GM12892 (cell line): ENCODE results near the gene LDLRAD4.

Source experiments
- DNase-seq: peaks from one replicate; pipeline ENCODE4 v3.0.0; 2011; ENCODE audit not compliant: insufficient read length
- FAIRE-seq: peaks from 2 replicates; lab custom pipeline; 2011; peaks lifted over from hg19 to GRCh38; lab: Jason Lieb, UNC
- POLR2A ChIP-seq: IDR thresholded peaks from 2 replicates; pipeline ENCODE4 v1.6.1; 2011; ENCODE audit warnings: low read depth, low read length, control low read depth
- POLR2AphosphoS5 ChIP-seq: IDR thresholded peaks from 2 replicates; pipeline ENCODE4 v1.6.1; 2011; ENCODE audit warnings: low read depth, low read length, control low read depth
- TAF1 ChIP-seq: IDR thresholded peaks from 2 replicates; pipeline ENCODE4 v1.6.1; 2011; ENCODE audit warnings: low read depth, mild to moderate bottlenecking, control low read depth, low read length, borderline replicate concordance

The LDLRAD4 gene

DNA sequence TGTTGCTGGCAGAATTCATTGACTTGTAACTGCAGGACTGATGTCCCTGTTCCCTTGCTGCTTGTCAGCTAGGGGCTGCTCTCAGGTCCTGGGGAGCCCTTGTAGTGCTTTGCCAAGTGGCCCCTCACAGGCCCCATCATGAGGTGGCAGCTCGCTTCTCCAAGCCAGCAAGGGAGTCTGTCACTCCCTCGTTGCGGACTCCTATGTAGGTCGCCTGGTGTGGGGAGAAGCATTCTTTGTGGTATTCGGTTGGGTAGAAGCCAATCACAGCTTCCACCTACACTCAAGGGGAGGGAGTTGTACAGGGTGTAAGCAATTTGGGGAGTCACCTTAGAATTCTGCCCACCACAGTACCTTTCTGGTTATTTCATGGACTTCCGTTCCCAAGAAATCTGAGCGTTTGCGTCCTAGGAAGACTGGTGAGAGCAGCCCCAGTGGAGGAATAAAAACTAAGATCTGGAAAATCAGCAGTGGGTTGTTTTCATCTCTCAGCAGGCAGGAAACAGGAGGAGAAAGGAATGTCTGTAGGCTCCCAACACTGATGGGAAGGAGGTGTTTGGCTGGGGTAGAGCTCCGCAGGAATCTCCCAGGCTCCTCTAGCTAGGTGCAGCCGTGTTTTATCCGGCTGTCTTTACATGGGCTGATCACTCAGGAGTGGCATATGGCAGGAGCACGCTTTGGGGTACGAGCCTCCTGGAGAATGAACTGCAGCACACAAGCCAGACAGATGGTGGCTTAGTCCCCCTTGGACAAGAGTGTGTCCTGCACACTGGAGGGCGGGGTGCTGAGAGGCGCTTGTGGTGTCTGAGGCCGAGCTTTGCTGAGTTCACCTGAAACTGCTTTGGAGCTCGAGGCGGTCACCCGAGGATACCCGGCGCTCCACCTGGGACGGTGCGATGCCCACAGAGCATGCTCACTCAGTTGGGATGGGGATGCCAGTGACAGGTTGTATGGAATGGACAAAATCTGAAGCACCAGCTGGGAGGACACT lies 58.3 kb downstream of the LDLRAD4 start:
- no peak for TF ChIP-seq POLR2AphosphoS5
- TF ChIP-seq POLR2A = no peak
- no peak for TF ChIP-seq TAF1
- FAIRE-seq (no peak), DNase-seq (no peak)

DNA sequence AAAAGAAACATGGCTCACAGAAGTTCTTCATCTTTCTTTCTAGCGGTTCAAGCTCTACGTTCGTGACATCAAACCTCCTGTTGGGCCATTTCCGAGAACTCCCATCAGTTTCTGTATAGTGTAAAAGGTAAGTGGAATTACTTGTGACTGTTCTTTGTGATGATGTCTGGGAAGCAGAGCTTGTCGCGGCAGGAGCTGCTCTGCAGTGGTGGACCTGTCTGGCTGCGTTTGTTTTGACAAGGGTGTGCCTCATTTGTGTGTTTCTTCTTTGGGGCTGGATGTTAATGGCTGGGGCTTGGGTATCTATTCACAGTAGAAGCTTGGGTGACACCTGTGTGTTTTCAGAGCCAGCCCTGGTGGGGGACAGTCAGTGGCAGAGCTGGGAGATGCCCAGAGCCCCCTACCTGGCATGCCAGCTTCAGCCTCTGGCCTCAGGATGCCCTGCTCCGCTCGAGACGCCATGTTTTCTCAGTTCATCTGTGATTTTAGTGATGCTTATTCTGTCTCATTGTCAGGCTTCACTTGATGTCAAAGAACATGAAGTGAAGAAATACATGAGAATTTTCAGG lies 59.6 kb downstream of the LDLRAD4 start:
- DNase-seq = no peak
- no peak for FAIRE-seq
- TF ChIP-seq POLR2AphosphoS5 (no peak), TAF1 (no peak), POLR2A (no peak)

DNA sequence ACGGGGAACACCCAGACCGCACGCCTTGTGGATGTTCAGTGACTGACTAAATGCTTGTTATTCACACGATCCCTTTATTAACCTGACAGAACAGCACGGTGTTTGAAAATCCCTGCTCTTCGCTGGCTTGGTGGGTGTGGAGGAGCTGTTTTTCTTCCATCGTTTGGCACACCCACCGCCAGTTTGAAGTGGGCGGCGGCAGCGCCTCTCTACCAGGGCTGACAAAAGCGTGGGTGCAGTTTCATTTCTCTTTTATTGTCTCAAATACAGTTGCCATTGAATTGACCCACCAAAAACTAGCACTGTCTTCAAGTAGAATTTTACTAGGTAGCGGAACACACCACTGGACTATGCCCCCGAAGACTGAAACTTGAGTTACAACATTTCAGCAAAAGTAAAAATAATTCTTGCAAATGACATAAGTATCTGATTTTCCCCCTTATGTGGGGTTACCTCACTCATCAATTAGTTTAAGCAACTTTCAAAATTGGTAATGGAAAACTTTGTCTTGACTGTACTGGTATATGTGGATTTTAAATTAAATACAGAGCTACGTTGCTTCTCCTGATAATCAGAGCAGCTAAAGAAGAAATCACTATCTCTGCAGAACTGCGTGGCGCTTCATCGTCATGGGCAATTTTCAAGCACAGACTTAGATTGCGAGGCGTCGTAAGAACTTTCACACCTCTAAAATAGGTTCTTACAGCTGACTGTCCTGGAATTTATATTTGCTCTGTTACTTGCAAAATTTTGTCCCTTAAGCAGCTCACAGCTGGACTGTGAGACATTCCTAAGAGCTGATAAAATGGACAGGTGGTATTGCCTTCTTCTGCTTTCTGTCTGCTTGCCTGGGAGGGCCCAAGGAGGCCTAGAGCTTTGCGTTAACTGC lies 60.9 kb downstream of the LDLRAD4 start:
- DNase-seq (no peak), FAIRE-seq (no peak)
- no peak for TF ChIP-seq POLR2A
- TF ChIP-seq POLR2AphosphoS5 = no peak
- TF ChIP-seq TAF1 = no peak

DNA sequence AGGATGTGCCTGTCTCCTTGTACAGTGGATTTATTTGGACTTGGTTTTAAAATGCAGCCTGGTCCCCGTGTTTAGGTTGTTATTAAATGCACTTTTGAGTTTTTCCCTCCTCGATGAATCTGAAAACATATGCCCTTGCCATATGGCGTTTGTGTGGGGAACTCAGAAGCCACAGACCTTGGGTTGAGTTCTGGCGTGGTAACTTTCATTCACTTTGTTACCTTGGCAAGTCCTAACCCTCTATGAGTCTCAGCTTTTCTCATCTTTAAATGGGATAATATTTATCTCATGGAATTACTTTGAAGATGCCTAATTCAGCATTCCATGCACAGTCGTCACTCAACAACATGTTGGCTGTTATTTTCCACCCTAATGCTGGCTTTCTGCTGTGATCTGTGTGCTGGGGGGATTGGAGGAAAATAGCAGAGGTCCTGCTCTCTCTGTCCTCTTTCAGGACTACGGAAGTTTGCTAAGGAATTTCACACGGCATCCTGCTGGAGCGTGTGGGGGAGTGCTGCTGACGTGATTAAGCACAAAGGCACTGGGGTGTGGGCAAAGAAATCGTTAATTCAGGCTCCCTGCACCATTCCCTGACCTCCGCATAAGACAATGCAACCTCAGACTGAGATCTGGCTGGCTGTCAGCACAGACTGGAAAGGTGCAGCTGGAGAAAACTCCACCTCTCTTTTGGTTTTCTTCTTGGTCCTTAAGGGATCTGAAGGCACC lies 61.7 kb downstream of the LDLRAD4 start:
- DNase-seq (no peak), FAIRE-seq (no peak)
- TF ChIP-seq POLR2A (no peak), POLR2AphosphoS5 (no peak), TAF1 (no peak)

DNA sequence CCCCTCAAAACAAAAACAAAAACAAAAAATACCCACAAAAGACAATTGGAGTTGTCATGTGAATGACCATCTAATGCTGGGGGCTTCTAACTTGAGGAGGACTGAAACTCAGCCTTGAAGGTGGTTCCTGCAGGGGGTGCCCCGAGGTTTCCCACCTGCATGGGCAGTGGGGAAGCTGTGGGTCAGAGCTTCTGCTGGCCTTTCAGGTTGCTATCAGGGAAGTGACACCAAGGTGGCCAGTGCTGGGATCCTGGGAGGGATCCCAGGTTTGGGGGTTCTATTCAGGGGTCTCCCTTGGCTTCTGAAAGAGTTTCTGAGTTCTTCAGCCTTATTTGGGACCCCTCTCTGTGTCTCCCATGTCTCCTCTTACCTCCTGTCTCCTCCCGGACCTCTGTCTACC lies 62.8 kb downstream of the LDLRAD4 start:
- DNase-seq = no peak
- TF ChIP-seq TAF1 (no peak), POLR2A (no peak), POLR2AphosphoS5 (no peak)
- no peak for FAIRE-seq

DNA sequence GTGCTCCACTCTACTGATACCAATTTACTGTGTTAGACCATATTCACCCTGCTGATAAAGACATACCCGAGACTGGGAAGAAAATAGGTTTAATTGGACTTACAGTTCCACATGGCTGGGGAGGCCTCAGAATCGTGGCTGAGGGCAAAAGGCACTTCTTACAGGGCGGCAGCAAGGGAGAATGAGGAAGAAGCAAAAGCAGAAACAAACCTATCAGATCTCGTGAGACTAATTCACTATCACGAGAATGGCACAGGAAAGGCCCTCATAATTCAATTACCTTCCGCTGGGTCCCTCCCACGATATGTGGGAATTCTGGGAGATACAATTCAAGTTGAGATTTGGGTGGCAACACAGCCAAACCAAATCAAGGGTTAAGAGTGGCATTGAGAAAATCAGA lies 65.2 kb downstream of the LDLRAD4 start:
- TF ChIP-seq TAF1 = no peak
- no peak for TF ChIP-seq POLR2AphosphoS5
- no peak for TF ChIP-seq POLR2A
- FAIRE-seq (no peak), DNase-seq (no peak)

DNA sequence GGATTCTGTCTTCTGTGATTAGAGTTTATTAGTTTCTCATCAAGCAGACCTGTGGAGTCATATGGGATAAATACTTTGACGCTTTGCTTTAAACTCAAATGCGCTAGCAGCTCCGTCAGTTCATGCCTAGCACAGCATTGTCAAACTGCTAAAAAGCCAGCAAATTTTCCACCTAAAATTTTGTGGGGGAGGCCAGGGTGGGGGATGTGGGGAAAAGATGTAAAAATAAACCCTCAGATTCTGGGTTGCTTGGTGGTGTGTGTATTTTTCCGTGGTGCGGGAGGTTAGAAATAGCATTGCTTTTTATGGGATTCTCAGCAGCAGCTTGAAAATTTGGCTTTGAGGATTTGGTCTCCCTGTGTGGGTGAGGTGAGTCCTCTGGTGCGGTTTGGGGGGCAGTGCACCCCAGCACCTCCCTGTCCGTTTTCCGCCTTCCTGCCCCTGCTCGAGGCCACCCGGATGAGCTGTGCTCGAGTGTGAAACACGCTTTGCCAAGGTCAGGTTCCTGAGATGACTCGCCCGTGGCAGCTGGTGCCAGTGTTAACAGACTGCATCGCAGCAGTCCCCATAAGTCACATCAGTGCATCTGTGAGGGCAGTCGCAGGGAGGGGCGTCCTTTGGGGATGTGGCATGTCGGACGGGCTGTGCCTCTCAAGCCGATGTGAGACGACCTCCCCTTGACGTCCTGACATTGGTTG lies 65.9 kb downstream of the LDLRAD4 start:
- FAIRE-seq (no peak), DNase-seq (no peak)
- TF ChIP-seq POLR2A (no peak), POLR2AphosphoS5 (no peak), TAF1 (no peak)

DNA sequence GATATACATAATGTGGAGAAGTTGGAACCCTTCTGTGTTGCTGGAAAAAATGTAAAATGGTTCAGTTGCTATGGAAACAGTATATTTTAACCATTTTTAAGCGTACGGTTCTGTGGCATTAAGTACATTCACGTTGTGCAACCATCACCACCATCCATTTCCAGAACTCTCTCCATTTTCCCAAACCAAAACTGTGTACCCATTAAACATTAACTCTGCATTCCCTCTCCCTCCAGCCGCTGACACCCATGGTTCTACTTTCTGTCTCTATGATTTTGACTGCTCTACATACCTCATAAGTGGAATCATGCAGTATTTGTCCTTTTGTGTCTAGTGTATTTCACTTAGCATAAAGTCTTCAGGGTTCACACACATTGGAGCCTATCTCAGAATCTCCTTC lies 67.3 kb downstream of the LDLRAD4 start:
- DNase-seq (no peak), FAIRE-seq (no peak)
- no peak for TF ChIP-seq POLR2A
- no peak for TF ChIP-seq TAF1
- no peak for TF ChIP-seq POLR2AphosphoS5

DNA sequence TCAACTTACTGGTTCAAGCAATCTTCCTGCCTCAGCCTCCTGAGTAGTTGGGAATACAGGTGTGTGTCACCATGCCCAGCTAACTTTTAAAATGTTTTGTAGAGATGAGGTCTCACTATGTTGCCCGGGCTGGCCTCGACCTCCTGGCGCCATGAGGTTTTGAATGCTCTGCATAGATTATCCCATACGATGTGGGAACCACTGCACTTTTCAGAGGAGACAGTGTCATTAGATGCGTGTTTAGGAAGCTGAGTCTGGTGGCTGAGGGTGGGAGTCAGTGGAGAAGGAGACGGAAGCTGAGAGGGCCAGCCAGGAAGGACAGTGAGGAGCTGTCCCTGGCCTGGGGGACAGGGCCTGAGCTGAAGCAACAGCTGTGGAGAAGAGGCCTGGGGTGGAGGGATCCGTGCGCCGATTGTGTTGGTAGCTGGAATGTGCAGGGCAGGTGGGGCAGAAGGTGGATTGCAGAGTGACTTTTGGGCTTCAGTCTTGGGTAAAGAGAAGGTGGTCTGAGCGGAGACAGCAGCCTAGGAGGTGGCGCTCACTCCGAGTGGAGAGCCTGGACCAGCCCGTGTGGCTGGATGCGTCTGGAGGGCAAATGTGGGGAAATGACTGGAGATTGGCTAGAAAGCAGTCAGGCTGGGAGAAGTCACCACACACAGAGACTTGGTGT lies 68.0 kb downstream of the LDLRAD4 start:
- FAIRE-seq = no peak
- no peak for DNase-seq
- no peak for TF ChIP-seq POLR2AphosphoS5
- TF ChIP-seq POLR2A = no peak
- no peak for TF ChIP-seq TAF1
